Right atrium auricular region (tissue), 2 donors: ENCODE results near the gene KRTAP9-7. TPM values are rescaled to one million over a fixed set of nuclear protein-coding genes. Genes with fewer than 3 reads are reported as not detected.
"Not testable (repeated sequence)": the region's sequence is repeated elsewhere in the genome, so short reads cannot be mapped to it uniquely, and the experiment has no call there.

ENCODE experiments used
- DNase-seq: peaks from one replicate; pipeline ENCODE4 v3.0.0-alpha.2; 2019; ENCODE audit warnings: low spot score
- H3K27ac ChIP-seq, 2 donors: fragments of 200-600 bp; sonication (generic); 1 replicate in 1 of 2; 2 replicates in 1 of 2; pipeline ENCODE4 v1.5.1; 2016 to 2019
- H3K27me3 ChIP-seq, 2 donors: fragments of 200-600 bp; sonication (generic); one replicate each; pipeline versions ENCODE4 v1.5.1 to v1.6.0; 2017 to 2019
- H3K36me3 ChIP-seq: fragments of 200-600 bp; sonication (generic); one replicate; pipeline ENCODE4 v1.5.1; 2016
- H3K4me1 ChIP-seq, 2 donors: fragments of 200-600 bp; sonication (generic); one replicate each; pipeline versions ENCODE4 v1.5.1 to v1.6.0; 2017 to 2019
- H3K4me3 ChIP-seq, 2 donors: fragments of 200-600 bp; sonication (generic); 1 replicate in 1 of 2; 2 replicates in 1 of 2; pipeline ENCODE4 v1.5.1; 2017 to 2019; ENCODE audit warnings: mild to moderate bottlenecking in 1 of 2, moderate library complexity in 1 of 2
- H3K9me3 ChIP-seq, 2 donors: fragments of 200-600 bp; sonication (generic); one replicate each; pipeline ENCODE4 v1.5.1; 2019
- CTCF ChIP-seq, 2 donors: fragments of 200-600 bp; sonication (generic); IDR thresholded peaks; one replicate each; pipeline ENCODE4 v1.5.1; 2019; ENCODE audit warnings: antibody characterized with exemption in 2 of 2
- total RNA-seq, 2 donors: library from RNA; depleted of rRNA; stranded (reverse); fragments of >200 nt; gene quantifications; one replicate each; pipeline ENCODE4 v1.1.0, GENCODE V29; 2016

KRTAP9-7 gene
- total RNA-seq, 2 donors from 2014 or later: not detected

- H3K4me3 ChIP-seq: no peak overlapping the region
- H3K27me3 ChIP-seq: no peaks in the 10 kb centered on the region
- no peak for DNase-seq
- no peaks in the 10 kb centered on the region for H3K36me3 ChIP-seq
- no peaks in the 10 kb centered on the region for H3K4me1 ChIP-seq
- H3K27ac ChIP-seq: no peak overlapping the region
- TF ChIP-seq CTCF (IDR thresholded peaks at IDR 0.05): no peak
- H3K9me3 ChIP-seq: no peaks in the 10 kb centered on the region
Measured at GRCh38 chr17:41264599-41264998, 10.9 kb upstream of the KRTAP9-7 start.

GRCh38 chr17:41265078-41265477, 10.4 kb upstream of the KRTAP9-7 start, which contains the start of gene KRTAP9-6:
KRTAP9-6 (plus strand) TSS chr17:41265378; CDS start chr17:41265378, 0 bp downstream.
- Histone ChIP-seq H3K4me3 (no peak within 1 kb of the TSS), H3K27ac (no peak within 1 kb of the TSS), H3K27me3 (no peaks in the 10 kb centered on the region), H3K4me1 (no peaks in the 10 kb centered on the region), H3K36me3 (no peaks in the 10 kb centered on the region), H3K9me3 (no peaks in the 10 kb centered on the region)
- DNase-seq: no peak
- TF ChIP-seq CTCF (IDR thresholded peaks at IDR 0.05): no peak

- no peaks in the 10 kb centered on the region for H3K9me3 ChIP-seq
- H3K4me1 ChIP-seq: no peaks in the 10 kb centered on the region
- no peaks in the 10 kb centered on the region for H3K36me3 ChIP-seq
- H3K27ac ChIP-seq: no peak overlapping the region
- no peaks in the 10 kb centered on the region for H3K27me3 ChIP-seq
- H3K4me3 ChIP-seq: no peak overlapping the region
- DNase-seq: no peak
- TF ChIP-seq CTCF (IDR thresholded peaks at IDR 0.05): no peak
Measured at GRCh38 chr17:41267711-41268110, 7.8 kb upstream of the KRTAP9-7 start.

- not testable (repeated sequence) for H3K4me1 ChIP-seq, DNase-seq, H3K27me3 ChIP-seq, H3K36me3 ChIP-seq, H3K9me3 ChIP-seq, H3K4me3 ChIP-seq, H3K27ac ChIP-seq
Measured at GRCh38 chr17:41271323-41271722, 4.2 kb upstream of the KRTAP9-7 start.

GRCh38 chr17:41271858-41272257, 3.6 kb upstream of the KRTAP9-7 start:
- Histone ChIP-seq H3K36me3 (no peaks in the 10 kb centered on the region), H3K9me3 (no peaks in the 10 kb centered on the region), H3K27ac (no peak overlapping the region), H3K27me3 (no peaks in the 10 kb centered on the region), H3K4me3 (no peak overlapping the region), H3K4me1 (no peaks in the 10 kb centered on the region)
- no peak for DNase-seq
- no peak for TF ChIP-seq CTCF (IDR thresholded peaks at IDR 0.05)

- no peak for TF ChIP-seq CTCF (IDR thresholded peaks at IDR 0.05)
- no peaks in the 10 kb centered on the region for H3K9me3 ChIP-seq
- H3K27me3 ChIP-seq: no peaks in the 10 kb centered on the region
- H3K36me3 ChIP-seq: no peaks in the 10 kb centered on the region
- no peak for DNase-seq
- H3K4me3 ChIP-seq: no peak overlapping the region
- no peak overlapping the region for H3K27ac ChIP-seq
- no peaks in the 10 kb centered on the region for H3K4me1 ChIP-seq
Measured at GRCh38 chr17:41278176-41278955, 2.9 kb downstream of the KRTAP9-7 start.
